Kidney tubule cell (primary cell): ENCODE measurements around the gene IFIT5.
"Not testable (repeated sequence)": the region's sequence is repeated elsewhere in the genome, so short reads cannot be mapped to it uniquely, and the experiment has no call there.

Experiments
- DNase-seq: peaks from one replicate; pipeline ENCODE4 v3.0.0-alpha.2; 2018; ENCODE audit warnings: low spot score

Gene IFIT5

DNA sequence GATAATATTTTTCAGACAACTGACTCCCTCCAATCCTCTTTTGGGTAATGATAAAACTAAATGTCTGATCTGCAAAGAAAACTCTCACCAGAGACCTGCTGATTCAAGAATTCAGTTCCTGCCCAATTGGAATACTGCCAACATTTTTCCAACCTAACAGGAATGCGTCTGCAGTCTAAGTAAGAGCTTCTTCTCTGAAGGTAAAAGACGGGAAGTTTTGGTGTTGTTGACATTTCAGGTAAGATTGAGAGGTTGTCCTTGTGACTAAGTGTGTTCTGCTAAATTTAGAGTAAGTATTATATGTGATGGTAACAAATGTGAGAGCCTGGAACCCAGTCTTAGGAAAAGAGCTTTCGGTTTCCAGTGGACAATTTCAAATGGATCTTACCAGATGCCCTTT is 17.6 kb downstream of the IFIT5 start:
- peak; percentile 95 for DNase-seq

DNA sequence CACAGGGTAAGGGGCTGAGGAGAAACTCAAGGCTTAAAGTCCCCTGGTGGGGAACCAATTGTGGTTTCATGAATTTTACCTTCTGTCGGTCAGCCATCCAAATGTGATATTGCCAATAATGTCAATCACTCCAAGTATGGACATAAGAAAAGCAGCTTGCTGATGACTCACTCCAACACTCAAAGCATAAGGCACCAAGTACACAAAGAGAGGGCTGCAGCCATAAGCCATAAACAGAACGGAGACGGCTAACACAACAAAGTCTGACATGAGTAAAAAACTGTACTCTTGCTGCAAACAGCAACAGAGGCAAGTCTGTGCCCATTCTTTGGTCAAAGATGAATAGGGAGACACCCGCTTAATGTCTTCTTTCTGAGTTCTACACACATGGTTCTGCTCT is 24.2 kb downstream of the IFIT5 start:
- DNase-seq = no peak

DNA sequence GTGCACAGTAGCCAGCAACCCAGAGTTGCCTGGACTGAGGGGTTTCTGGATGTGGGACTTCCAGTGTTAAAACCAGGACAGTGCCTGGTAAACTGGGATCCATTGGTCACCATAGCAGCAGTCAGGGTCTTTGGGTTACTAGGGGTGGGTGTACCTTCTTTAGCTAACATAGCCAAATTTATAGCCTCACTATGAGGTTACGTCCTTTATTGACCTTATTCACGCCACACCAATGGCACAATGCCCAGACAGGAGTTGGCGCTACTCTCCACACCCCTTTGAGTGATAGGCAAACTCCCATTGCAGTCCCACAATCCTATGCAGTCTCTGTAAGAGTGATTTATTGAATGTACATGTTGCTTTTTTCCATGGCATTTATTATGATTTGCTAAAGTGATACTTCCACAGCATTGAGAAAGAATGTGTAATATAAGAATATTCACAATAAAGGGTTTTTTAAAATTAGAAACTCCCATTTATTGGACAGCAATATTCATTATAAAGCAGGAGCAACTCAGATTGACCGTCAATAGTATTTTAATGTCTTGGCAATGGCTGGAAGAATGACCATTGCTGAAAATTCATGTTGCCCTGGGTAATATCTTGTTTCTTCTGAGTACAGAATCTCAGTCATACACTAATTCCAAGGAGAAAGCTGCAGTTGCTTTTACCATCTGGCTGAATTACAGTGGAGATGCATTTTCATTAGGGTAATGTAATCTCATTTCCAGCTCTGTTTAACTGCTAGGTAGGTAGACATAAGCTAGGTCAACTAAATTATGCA is 26.1 kb downstream of the IFIT5 start:
- DNase-seq = no peak

DNA sequence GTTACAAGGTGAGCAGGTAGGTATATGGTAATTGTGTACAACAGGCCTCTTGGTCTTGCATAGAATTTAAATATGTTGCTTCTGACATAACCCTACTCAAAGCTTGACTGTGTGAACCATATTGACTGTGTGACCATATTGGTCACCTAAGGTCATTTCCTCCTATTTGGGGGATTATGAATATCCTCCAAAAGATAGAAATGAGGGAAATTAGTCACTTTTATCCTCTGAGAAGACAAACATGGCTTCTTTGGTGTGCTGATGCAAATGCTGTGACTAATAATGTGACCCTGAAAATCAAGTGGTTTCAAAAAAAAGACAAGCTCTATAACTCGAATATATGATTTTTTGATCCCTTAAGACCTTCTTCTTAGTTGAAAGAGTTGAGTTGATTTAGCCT is 27.9 kb downstream of the IFIT5 start:
- no peak for DNase-seq

DNA sequence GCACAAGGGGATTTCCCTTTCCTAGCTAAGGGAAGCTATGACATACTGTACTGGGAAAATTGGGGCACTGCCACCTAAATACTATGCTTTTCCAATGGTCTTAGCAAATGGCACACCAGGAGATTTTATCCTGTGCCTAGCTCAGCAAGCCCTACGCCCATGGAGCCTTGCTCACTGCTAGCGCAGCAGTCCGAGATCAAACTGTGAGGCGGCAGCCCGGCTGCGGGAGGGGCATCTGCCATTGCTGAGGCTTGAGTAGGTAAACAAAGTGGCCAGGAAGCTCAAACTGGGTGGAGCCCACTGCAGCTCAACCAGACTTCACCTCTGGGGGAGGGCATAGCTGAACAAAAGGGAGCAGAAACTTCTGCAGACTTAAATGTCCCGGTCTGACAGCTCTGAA is 30.5 kb downstream of the IFIT5 start:
- not testable (repeated sequence) for DNase-seq

DNA sequence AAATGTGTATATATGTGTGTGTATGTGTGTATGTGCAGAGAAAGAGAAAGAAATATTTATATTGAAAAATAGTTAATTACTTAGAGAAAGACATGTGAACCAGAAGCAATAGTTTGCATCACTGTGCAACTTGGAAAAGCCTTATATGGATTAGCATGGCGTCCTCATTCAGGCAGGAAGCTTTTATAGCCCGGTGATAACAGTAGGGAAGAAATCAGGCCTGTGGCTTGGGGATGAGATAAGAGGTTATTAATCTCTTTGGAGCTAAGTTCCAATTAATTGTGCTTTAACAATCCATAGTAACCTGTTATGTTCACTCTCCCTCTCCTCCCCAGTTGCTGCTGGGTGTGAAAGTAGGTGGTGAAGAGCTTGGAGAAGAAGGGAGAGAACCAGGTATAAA is 36.5 kb downstream of the IFIT5 start:
- no peak for DNase-seq

DNA sequence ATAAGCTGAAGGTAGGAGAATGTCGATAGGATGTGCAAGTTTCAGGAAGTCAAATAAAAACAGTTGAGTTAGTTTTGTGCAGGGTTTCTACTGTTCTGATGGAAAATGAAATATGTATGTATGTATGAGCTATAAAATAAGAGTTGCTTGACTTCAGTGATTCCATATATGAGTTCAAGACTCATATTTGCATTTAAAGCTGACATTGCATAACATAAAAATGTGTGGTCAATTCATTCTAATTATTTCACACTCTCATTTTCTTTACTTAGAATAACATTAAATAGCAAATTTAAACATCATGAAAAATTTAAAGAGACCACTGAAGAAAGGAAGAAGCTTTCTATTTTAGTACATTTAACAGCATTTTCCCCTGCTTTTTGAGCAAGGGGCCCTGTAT is 37.8 kb downstream of the IFIT5 start:
- DNase-seq = no peak

DNA sequence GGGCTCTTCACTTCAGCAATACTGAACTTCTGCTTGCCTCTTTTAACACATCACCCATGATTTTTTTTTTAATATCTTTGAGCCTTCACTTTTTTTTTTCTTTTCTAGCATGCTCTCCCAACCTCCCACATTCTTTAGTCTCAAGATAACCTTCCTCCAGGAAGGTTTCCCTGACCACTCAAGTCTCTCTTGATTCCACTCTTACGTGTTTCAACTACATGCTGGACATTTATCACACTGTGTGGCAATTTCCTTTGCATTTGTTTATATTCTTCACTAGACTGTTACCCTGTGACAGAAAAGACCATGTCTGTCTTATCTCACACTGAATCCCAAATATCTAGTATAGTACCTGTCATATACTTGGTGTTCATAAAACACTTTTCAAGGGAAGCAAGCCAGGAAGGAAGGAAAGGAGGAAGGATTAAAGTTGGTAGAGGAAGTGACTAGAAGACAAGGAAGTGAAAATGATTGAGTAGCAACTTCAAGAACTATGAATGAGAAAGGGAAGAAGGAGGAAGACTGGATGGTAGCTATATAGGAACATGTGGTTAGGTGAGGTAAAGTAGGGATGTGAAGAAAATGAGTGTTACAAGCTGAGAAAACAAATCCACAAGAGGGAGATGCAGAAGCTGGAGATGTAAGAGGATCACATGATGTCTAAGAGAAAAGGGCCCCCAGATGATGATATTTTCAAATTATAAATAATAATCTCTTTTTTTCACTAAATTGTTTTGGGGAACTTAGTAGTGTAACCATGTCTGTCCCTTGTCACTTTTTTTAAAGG is 40.4 kb downstream of the IFIT5 start:
- no peak for DNase-seq

DNA sequence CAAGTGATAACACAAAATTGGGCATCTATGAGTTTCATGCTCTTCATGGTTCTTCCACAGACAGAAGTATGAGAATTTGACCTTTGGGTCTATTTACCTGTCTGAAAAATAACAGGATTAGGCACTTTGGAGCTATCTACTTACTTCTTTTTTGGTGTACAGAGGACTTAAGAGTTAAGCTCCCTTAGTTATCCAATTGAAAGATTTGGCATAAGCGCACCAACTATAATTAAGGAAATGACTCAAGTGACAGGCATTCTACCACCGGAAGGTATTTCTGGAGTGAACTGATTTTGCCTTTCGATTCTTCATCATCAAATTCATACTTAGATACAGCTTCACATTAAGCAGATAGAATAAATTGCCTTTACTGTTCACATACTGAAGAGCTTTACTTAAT is 43.9 kb downstream of the IFIT5 start:
- peak; percentile 70 for DNase-seq

DNA sequence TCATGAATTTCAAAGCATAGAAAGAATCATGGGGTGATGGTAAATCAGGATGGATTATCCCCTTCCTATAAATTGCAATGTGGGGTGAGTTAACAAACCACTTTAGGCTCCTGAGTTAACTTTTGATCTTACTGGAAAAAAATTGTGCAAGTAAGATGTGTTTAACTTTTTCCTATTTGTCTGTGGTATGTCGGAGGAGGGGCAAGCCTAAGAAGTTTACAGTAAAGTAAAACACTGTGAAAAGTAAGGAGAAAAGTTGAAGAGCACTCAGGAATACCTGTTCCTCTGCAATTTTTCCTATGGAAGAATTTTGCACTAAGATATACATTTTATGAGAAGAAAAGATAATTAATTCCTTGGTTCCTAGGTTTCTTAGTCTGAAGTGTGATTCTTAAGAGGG is 44.4 kb downstream of the IFIT5 start:
- no peak for DNase-seq

DNA sequence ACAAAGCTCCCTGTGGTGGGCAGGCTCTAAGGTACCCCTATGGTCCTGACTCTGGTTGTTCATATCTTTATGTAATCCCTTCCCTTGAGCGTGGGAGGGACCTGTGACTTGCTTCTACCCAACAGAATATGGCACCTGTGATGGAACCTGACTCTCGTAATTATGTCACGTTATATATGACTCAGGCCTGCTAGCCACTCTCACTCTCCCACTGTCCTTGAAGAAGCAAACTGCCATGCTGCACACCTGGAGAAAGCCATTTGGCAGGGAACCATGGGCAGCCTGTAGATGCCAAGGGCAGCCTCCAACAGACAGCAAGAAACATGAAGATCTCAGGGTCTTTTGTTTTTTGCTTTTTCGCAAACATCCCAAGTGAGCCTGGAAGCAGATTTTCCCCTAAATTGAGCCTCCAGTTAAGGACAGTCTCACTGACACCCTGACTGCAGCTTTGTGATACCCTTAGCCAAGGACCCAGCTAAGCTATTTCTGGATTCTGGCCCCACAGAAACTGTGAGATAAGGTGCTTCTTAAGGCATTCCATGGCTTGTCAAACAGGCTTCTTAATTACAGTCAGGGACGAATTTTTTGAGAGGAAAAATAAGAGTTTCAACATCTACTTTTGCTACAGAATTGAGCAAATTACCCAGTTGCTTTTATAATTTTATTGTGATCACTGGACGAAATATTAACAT is 49.6 kb downstream of the IFIT5 start:
- no peak for DNase-seq

DNA sequence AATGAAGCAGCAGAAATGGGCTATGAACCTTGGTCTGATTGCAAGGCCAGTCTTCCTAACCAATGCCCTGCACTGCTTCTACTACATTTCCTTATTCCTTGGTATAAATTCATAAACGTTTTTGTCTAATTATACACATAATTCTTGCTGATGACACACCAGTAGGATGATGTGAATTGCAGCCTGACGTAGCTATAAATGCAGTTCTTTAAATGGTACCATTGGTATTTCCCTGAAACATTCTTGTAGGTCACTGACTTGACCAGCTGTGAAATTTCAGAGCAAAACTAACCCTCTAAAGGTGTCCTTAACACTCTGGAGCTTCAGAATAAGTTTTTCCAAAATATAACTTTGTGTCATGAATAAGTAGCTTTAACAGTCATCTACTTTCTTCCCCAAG is 50.8 kb downstream of the IFIT5 start:
- no peak for DNase-seq

DNA sequence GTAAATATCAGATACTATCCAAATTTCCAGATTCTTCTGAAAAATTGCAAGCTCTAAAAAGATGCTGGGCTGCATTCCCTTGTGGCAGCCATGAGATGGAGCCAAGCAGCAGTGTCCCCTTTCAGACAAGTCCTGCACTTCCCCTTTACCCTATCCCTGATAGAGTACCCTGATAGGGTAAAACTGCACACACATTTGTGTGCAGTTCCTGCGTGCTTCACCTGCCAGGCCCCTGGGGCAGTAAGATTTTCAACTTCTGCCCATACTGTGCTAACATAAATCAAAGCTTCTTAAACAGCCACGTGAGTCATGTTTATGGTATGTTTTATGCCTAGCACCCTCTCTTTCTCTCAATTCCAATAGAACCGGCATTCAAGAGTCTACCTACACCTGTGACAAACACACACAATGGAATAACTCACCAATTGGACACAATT is 52.2 kb downstream of the IFIT5 start:
- peak; percentile 70 for DNase-seq

DNA sequence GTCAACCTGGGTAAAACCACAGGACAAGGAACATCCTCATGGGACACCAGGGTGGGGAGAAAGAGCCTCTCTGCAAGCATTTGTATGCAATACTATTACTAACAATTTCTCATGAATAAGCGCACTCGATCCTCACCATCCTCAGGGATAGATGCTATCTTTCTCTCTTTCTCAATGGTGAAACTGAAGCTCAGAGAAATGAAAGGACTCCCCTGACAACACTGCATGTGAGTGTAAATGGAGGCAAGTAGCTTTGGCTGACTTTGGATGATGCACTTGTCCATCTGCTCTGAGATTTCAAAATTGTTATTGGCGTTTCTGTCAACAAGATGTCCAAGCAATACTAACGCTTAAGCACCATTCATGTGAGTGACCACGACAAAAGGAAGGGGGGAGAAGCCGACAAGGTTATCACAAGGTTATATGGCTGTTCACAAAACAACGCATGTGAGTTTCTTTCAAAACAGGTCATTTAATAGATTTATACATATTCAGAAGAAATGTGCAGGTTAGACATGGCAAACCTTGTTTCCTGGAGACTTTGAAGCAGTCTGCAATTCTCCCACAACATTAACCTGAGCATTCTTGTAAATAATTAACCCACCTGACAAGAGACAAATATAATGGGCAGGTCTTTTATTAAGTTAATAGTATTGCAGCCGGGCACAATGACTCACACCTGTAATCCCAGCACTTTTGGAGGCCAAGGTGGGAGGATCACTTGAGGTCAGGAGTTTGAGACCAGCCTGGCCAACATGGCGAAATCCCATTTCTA is 54.0 kb downstream of the IFIT5 start:
- peak; percentile 78 for DNase-seq

DNA sequence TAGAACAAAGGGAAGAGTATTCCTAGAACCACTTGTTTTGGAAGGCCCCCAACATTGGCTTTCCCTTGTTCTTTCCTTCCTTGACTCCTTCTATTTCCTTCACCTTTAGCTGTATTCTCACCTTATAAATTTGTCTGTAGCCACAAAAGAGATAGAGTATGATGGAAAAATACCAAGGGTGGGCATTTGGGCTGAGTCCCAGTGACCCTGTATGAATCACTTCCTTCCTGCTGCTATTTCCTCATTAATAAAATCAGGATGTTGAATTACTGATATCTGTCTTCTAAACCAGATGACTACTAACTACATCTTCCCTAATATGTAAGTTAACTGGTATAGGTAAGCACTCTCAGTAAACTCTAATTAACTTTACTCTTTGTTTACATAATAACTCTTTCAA is 55.1 kb downstream of the IFIT5 start:
- DNase-seq = peak; percentile 30
